ENCODE data around the gene RNU5B-1.
"Not testable (repeated sequence)": the region's sequence is repeated elsewhere in the genome, so short reads cannot be mapped to it uniquely, and the experiment has no call there.

Gene RNU5B-1

GRCh38 chr15:65346856-65347598 is 42.5 kb downstream of the RNU5B-1 start:
- no peak for DNase-seq

- DNase-seq, result not testable (repeated sequence)
Observed at GRCh38 chr15:65347756-65348155, 43.3 kb downstream of the RNU5B-1 start.

- DNase-seq, result no peak
Observed at GRCh38 chr15:65349338-65349737, 44.9 kb downstream of the RNU5B-1 start.

DNA sequence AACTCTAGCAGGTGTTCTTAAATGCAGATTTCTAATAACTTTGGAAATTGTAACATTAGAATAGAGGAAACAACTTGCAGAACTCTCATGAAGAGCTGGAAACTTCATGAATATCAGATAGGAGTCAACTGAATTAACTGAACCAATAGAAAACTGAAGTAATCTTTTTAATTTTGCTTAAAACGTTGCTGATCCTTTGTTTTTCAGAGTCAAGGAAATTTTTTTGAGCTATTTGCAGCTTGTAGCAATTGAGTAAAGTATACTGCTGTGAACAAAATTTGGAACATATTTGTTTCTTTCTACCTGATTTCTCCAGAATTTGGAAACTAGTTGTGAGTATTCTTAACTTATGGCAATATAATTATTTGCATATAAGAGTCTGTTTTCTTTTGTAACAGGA is 47.5 kb downstream of the RNU5B-1 start:
- not testable (repeated sequence) for DNase-seq
